Brain microvascular endothelial cell (primary cell): ENCODE data around the gene CDC5L.

ENCODE experiments used
- DNase-seq: peaks from one replicate; pipeline ENCODE4 v3.0.0-alpha.2; 2020
- H3K27ac ChIP-seq: fragments of 250-450 bp; sonication (Bioruptor Pico); 2 replicates; pipeline ENCODE4 v1.5.1; 2020; ENCODE audit warnings: mild to moderate bottlenecking, moderate library complexity
- H3K27me3 ChIP-seq: fragments of 250-450 bp; sonication (Bioruptor Pico); replicated peaks from 2 replicates; pipeline ENCODE4 v1.5.1; 2020; ENCODE audit warnings: mild to moderate bottlenecking
- H3K36me3 ChIP-seq: fragments of 250-450 bp; sonication (Bioruptor Pico); replicated peaks from 2 replicates; pipeline ENCODE4 v1.5.1; 2020; ENCODE audit warnings: mild to moderate bottlenecking
- H3K4me3 ChIP-seq: 2 replicates; pipeline ENCODE4 v1.5.1; 2011; ENCODE audit warnings: low read depth, mild to moderate bottlenecking, control low read depth, low read length, moderate library complexity
- CTCF ChIP-seq: IDR thresholded peaks from 2 replicates; pipeline ENCODE4 v1.5.1; 2011; ENCODE audit warnings: low read depth, mild to moderate bottlenecking, moderate library complexity, low read length, control low read depth, inconsistent platforms; ENCODE audit errors: missing control alignments
- in situ Hi-C: cut with HindIII; loops from 2 replicates; pipeline ENCODE4 v1.10.0; 2017; ENCODE audit warnings: low sequenced_read_pairs, low pct_ligation_motif_present

CDC5L gene

GRCh38 chr6:44407951-44408670, 20.6 kb downstream of the CDC5L start:
- peaks cover 47% of the 10 kb centered on the region for H3K36me3 ChIP-seq
- no peaks in the 10 kb centered on the region for H3K27me3 ChIP-seq
- in situ Hi-C loops: no loop called here
- TF ChIP-seq CTCF: no peak
- no peak for DNase-seq
- no peak overlapping the region for H3K4me3 ChIP-seq
- no peak overlapping the region for H3K27ac ChIP-seq

GRCh38 chr6:44409207-44409794, 21.8 kb downstream of the CDC5L start:
- H3K36me3 ChIP-seq: peaks cover 52% of the 10 kb centered on the region
- no peak overlapping the region for H3K27ac ChIP-seq
- in situ Hi-C loops: no loop called here
- no peak overlapping the region for H3K4me3 ChIP-seq
- no peaks in the 10 kb centered on the region for H3K27me3 ChIP-seq
- DNase-seq: no peak
- no peak for TF ChIP-seq CTCF

DNA sequence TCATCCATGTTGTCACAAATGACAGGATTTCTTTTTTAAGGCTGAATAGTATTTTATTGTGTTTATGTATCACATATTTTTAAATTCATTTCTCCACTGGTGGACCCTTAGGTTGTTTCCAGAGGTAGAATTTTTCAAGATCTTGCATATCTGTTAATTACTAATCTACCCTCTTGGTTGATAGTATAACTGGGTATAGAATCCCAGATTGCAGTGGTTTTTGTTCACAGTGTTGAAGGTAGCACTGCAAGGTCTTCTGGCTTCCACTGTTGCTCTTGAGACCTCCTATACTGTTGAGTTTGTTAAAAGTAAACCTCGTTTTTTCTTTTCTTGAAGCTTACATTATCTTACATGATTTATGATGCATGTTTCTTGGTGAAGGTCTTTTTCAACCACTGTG, 22.9 kb downstream of the CDC5L start:
- Histone ChIP-seq H3K36me3 (peaks cover 45% of the 10 kb centered on the region), H3K4me3 (no peak overlapping the region), H3K27ac (no peak overlapping the region), H3K27me3 (no peaks in the 10 kb centered on the region)
- in situ Hi-C loops: no loop called here
- no peak for TF ChIP-seq CTCF
- no peak for DNase-seq

DNA sequence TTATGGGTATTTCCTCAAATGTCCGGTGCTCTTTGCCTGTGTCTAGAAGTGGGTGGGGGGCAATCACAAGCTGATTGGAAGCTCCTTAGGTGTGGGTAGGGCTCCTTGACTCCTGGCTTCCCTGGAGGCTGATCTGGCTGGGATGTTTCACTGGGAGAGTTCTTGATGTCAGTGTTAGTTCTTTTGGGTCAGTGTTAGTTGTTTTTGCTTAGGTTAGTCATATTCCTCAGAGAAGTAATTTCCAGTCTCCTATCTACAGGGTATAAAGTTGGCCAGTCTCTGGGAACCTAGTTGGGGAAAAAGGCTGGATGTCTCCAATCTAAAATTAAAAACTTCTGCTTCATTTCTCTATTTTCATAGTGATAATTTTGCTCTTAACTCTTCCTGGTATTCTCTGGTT, 23.6 kb downstream of the CDC5L start:
- Histone ChIP-seq H3K4me3 (no peak overlapping the region), H3K27me3 (no peaks in the 10 kb centered on the region), H3K36me3 (peaks cover 41% of the 10 kb centered on the region), H3K27ac (no peak overlapping the region)
- DNase-seq: no peak
- in situ Hi-C loops: no loop called here
- no peak for TF ChIP-seq CTCF

DNA sequence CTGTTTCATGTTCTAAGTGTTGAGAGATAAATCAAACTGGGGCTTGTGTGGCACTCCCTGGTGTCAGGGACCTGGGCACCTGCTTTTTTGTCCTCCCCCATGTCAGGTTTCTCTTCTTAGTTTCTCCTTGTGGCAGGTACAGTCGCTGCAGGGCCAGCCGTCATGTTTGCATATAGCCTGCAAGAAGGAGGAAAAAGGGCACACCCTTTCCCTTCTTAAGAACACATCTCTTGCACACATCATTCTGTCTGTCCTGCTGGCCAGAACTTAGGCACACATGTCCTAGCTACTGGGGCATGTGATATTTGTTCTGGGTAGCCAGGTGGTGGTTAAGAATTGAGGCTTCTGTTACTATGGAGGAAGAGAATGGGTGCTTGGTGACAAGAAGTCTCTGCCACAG, 27.9 kb downstream of the CDC5L start:
- Histone ChIP-seq H3K4me3 (no peak overlapping the region), H3K27me3 (no peaks in the 10 kb centered on the region), H3K36me3 (peaks cover 29% of the 10 kb centered on the region), H3K27ac (no peak overlapping the region)
- in situ Hi-C loops: no loop called here
- TF ChIP-seq CTCF: no peak
- DNase-seq: no peak
